ENCODE measurements around the gene KCNJ2. TPM values are rescaled to one million over a fixed set of nuclear protein-coding genes. Genes with fewer than 3 reads are reported as not detected.

KCNJ2 gene
- total RNA-seq, 4 donors from 2014 or later = 2.7 to 18.0 (median 6.7) TPM

- no peak overlapping the region for H3K4me3 ChIP-seq
- WGBS, 2 donors = 49 to 61% methylated on average over 2 of the region's 2 CpGs
- H3K27ac ChIP-seq = no peak overlapping the region
- peaks cover 0 to 27% (median 2%) of the 10 kb centered on the region in 4 donors for H3K4me1 ChIP-seq
- no peak for TF ChIP-seq CTCF (IDR thresholded peaks at IDR 0.05)
- peak in 1 of 2 donors; percentile 45 for TF ChIP-seq EP300 (IDR thresholded peaks at IDR 0.05)
- TF ChIP-seq POLR2A (IDR thresholded peaks at IDR 0.05) = no peak
- H3K36me3 ChIP-seq = peaks cover 0 to 17% (median 0%) of the 10 kb centered on the region in 3 donors
- no peak for DNase-seq (ENCODE audit: low spot score in 2 of 2)
- peaks cover 0 to 11% of the 10 kb centered on the region in 2 donors for H3K27me3 ChIP-seq
- H3K9me3 ChIP-seq = no peaks in the 10 kb centered on the region
These were observed 3.6 kb downstream of the KCNJ2 start for GRCh38 chr17:70172923-70173322.

GRCh38 chr17:70173681-70174080 lies 4.3 kb downstream of the KCNJ2 start:
- no peak overlapping the region for H3K4me3 ChIP-seq
- TF ChIP-seq CTCF (IDR thresholded peaks at IDR 0.05) (no peak), POLR2A (IDR thresholded peaks at IDR 0.05) (no peak), EP300 (IDR thresholded peaks at IDR 0.05) (no peak)
- WGBS, 2 donors = 79 to 89% methylated on average over 4 of the region's 4 CpGs
- peaks cover 0 to 11% of the 10 kb centered on the region in 2 donors for H3K27me3 ChIP-seq
- H3K4me1 ChIP-seq = peaks cover 0 to 25% (median 2%) of the 10 kb centered on the region in 4 donors
- peaks cover 0 to 17% (median 0%) of the 10 kb centered on the region in 3 donors for H3K36me3 ChIP-seq
- no peaks in the 10 kb centered on the region for H3K9me3 ChIP-seq
- DNase-seq (ENCODE audit: low spot score in 2 of 2) = no peak
- no peak overlapping the region for H3K27ac ChIP-seq

GRCh38 chr17:70181376-70181775 lies 12.0 kb downstream of the KCNJ2 start:
- Histone ChIP-seq H3K36me3 (peaks cover 0 to 1% (median 0%) of the 10 kb centered on the region in 3 donors), H3K27me3 (no peaks in the 10 kb centered on the region), H3K4me3 (no peak overlapping the region), H3K4me1 (no peaks in the 10 kb centered on the region), H3K27ac (no peak overlapping the region), H3K9me3 (no peaks in the 10 kb centered on the region)
- DNase-seq (ENCODE audit: low spot score in 2 of 2) = no peak
- TF ChIP-seq POLR2A (IDR thresholded peaks at IDR 0.05) = no peak
- no peak for TF ChIP-seq CTCF (IDR thresholded peaks at IDR 0.05)
- TF ChIP-seq EP300 (IDR thresholded peaks at IDR 0.05) = no peak
- 87 to 90% methylated on average over 5 of the region's 5 CpGs for WGBS, 2 donors

GRCh38 chr17:70181866-70182265 lies 12.5 kb downstream of the KCNJ2 start:
- H3K4me1 ChIP-seq = no peaks in the 10 kb centered on the region

GRCh38 chr17:70183508-70183907 lies 14.2 kb downstream of the KCNJ2 start:
- TF ChIP-seq CTCF (IDR thresholded peaks at IDR 0.05) (no peak), EP300 (IDR thresholded peaks at IDR 0.05) (no peak), POLR2A (IDR thresholded peaks at IDR 0.05) (no peak)
- no peak for DNase-seq (ENCODE audit: low spot score in 2 of 2)
- no peak overlapping the region for H3K4me3 ChIP-seq
- WGBS, 2 donors = 86% methylated on average over 4 of the region's 4 CpGs
- no peaks in the 10 kb centered on the region for H3K36me3 ChIP-seq
- H3K27ac ChIP-seq = no peak overlapping the region
- no peaks in the 10 kb centered on the region for H3K4me1 ChIP-seq
- no peaks in the 10 kb centered on the region for H3K9me3 ChIP-seq
- no peaks in the 10 kb centered on the region for H3K27me3 ChIP-seq

More at GRCh38 chr17:70181866-70182265, 12.5 kb downstream of the KCNJ2 start:
- Histone ChIP-seq H3K4me3 (no peak overlapping the region), H3K27ac (no peak overlapping the region), H3K9me3 (no peaks in the 10 kb centered on the region), H3K36me3 (no peaks in the 10 kb centered on the region), H3K27me3 (no peaks in the 10 kb centered on the region)
- 87 to 91% methylated on average over 3 of the region's 3 CpGs for WGBS, 2 donors
- TF ChIP-seq CTCF (IDR thresholded peaks at IDR 0.05) (no peak), POLR2A (IDR thresholded peaks at IDR 0.05) (no peak), EP300 (IDR thresholded peaks at IDR 0.05) (no peak)
- DNase-seq (ENCODE audit: low spot score in 2 of 2) = no peak

Data from tibial nerve (tissue), 4 donors.